WTC11 (cell line): ENCODE measurements around the gene TRPV2. TPM values are rescaled to one million over a fixed set of nuclear protein-coding genes. Genes with fewer than 3 reads are reported as not detected.

ENCODE experiments used
- ATAC-seq: fragments of 200-7000 bp; cut with Tn5 transposase; 2 replicates; pipeline ENCODE4 v1.10.0; 2021; ENCODE audit warnings: mild to moderate bottlenecking, moderate library complexity
- CTCF ChIA-PET: fragments of 300-600 bp; sonication (Branson Sonifier 250); formaldehyde crosslinking; loops from one replicate; lab custom pipeline; 2021; ENCODE audit warnings: antibody characterized with exemption; lab: Charles Lee
- POLR2A ChIA-PET: fragments of 350-600 bp; sonication (Branson Sonifier 250); formaldehyde crosslinking; loops from one replicate; lab custom pipeline; 2021; ENCODE audit warnings: antibody characterized with exemption; lab: Charles Lee
- DNase-seq: peaks from one replicate; pipeline ENCODE4 v3.0.0; 2021; ENCODE audit warnings: low spot score
- H3K27ac Mint-ChIP-seq: 2 replicates; pipeline ENCODE4 v1.8.0; 2021; ENCODE audit warnings: mixed read lengths
- H3K27me3 Mint-ChIP-seq: 2 replicates; pipeline ENCODE4 v1.8.0; 2021; ENCODE audit warnings: low read depth, mild to moderate bottlenecking, moderate library complexity, mixed read lengths
- H3K36me3 Mint-ChIP-seq: 2 replicates; pipeline ENCODE4 v1.8.0; 2021; ENCODE audit warnings: mixed read lengths
- H3K4me1 Mint-ChIP-seq: 2 replicates; pipeline ENCODE4 v1.8.0; 2022; ENCODE audit warnings: mixed read lengths
- H3K4me3 Mint-ChIP-seq: 2 replicates; pipeline ENCODE4 v1.8.0; 2021; ENCODE audit warnings: mild to moderate bottlenecking, moderate library complexity, mixed read lengths
- H3K9me3 Mint-ChIP-seq: 2 replicates; pipeline ENCODE4 v1.8.0; 2021; ENCODE audit warnings: mixed read lengths
- ELF4 ChIP-seq: sonication (generic); formaldehyde crosslinking; IDR thresholded peaks from 2 replicates; pipeline ENCODE4 v1.8.1; 2022; ENCODE audit warnings: low read depth, mild to moderate bottlenecking, moderate library complexity, missing genetic modification reagents
- EMX1 ChIP-seq: fragments of 250-450 bp; sonication (Bioruptor Pico); IDR thresholded peaks from 2 replicates; pipeline ENCODE4 v1.8.0; 2021; ENCODE audit warnings: mild to moderate bottlenecking
- ESRRA ChIP-seq: sonication (generic); formaldehyde crosslinking; IDR thresholded peaks from 2 replicates; pipeline ENCODE4 v1.8.1; 2022; ENCODE audit warnings: mild to moderate bottlenecking, missing genetic modification reagents, borderline replicate concordance
- GABPB1 ChIP-seq: sonication (generic); formaldehyde crosslinking; IDR thresholded peaks from 2 replicates; pipeline ENCODE4 v1.8.1; 2023; ENCODE audit warnings: mild to moderate bottlenecking, missing genetic modification reagents
- OVOL2 ChIP-seq: fragments of 250-450 bp; sonication (Bioruptor Pico); IDR thresholded peaks from 2 replicates; pipeline ENCODE4 v1.9.0; 2021; ENCODE audit warnings: mild to moderate bottlenecking, borderline replicate concordance
- SOX15 ChIP-seq: fragments of 250-450 bp; sonication (Bioruptor Pico); IDR thresholded peaks from 2 replicates; pipeline ENCODE4 v1.9.0; 2021; ENCODE audit warnings: mild to moderate bottlenecking
- TCF7 ChIP-seq: sonication (generic); formaldehyde crosslinking; IDR thresholded peaks from 2 replicates; pipeline ENCODE4 v1.8.0; 2022; ENCODE audit warnings: mild to moderate bottlenecking, low read depth, missing genetic modification reagents, moderate library complexity
- TEAD4 ChIP-seq: sonication (generic); formaldehyde crosslinking; IDR thresholded peaks from 2 replicates; pipeline ENCODE4 v1.8.0; 2022; ENCODE audit warnings: mild to moderate bottlenecking, missing genetic modification reagents
- TP53 ChIP-seq: sonication (generic); formaldehyde crosslinking; IDR thresholded peaks from 2 replicates; pipeline ENCODE4 v1.8.1; 2023; ENCODE audit warnings: mild to moderate bottlenecking, missing genetic modification reagents
- ZNF121 ChIP-seq: sonication (generic); formaldehyde crosslinking; IDR thresholded peaks from 2 replicates; pipeline ENCODE4 v1.8.0; 2023; ENCODE audit warnings: missing genetic modification reagents
- total RNA-seq: library from RNA; stranded (reverse); gene quantifications from 3 replicates; pipeline ENCODE4 v1.2.3, GENCODE V29; 2021
- TF ChIP-seq, protein P1 (sequence below): sonication (generic); formaldehyde crosslinking; IDR thresholded peaks from 2 replicates; pipeline ENCODE4 v1.8.0; 2023; ENCODE audit warnings: missing genetic modification reagents
- TF ChIP-seq, protein P2 (sequence below): sonication (generic); formaldehyde crosslinking; IDR thresholded peaks from 2 replicates; pipeline ENCODE4 v1.8.1; 2023; ENCODE audit warnings: mild to moderate bottlenecking, missing genetic modification reagents
- TF ChIP-seq, protein P3 (sequence below): fragments of 250-450 bp; sonication (Bioruptor Pico); IDR thresholded peaks from 2 replicates; pipeline ENCODE4 v1.9.0; 2021; ENCODE audit warnings: mild to moderate bottlenecking
- TF ChIP-seq, protein P4 (sequence below): sonication (generic); formaldehyde crosslinking; IDR thresholded peaks from 2 replicates; pipeline ENCODE4 v1.8.1; 2022; ENCODE audit warnings: low read depth, mild to moderate bottlenecking, moderate library complexity, missing genetic modification reagents, borderline replicate concordance
- TF ChIP-seq, protein P5 (sequence below): sonication (generic); formaldehyde crosslinking; IDR thresholded peaks from 2 replicates; pipeline ENCODE4 v1.8.1; 2023; ENCODE audit warnings: mild to moderate bottlenecking, missing genetic modification reagents, borderline replicate concordance
- TF ChIP-seq, protein P6 (sequence below): sonication (generic); formaldehyde crosslinking; conservative IDR thresholded peaks from 2 replicates; pipeline ENCODE4 v1.8.1; 2022; ENCODE audit warnings: mild to moderate bottlenecking, missing genetic modification reagents
- TF ChIP-seq, protein P7 (sequence below): sonication (generic); formaldehyde crosslinking; IDR thresholded peaks from 2 replicates; pipeline ENCODE4 v1.8.0; 2022; ENCODE audit warnings: mild to moderate bottlenecking, missing genetic modification reagents

Gene TRPV2
- total RNA-seq, 1 experiment from 2014 or later: 3.5 TPM

DNA sequence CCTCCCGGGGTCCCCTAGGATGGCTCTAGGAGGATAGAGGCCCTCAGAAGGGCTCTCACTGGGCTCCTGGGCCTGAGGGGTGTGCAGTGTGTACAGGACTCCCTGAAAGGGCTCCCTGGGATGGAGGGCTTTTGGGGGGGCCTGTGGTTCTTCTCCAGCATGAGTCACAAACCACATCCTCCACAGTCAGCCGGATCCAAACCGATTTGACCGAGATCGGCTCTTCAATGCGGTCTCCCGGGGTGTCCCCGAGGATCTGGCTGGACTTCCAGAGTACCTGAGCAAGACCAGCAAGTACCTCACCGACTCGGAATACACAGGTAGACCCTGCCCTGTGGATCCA is 4.5 kb downstream of the TRPV2 start:
- no peaks in the 10 kb centered on the region; the same call in 1 of the 2 replicates for H3K27me3 Mint-ChIP-seq
- ATAC-seq (no peak), DNase-seq (no peak)
- H3K27ac Mint-ChIP-seq: no peak overlapping the region
- H3K4me3 Mint-ChIP-seq: no peak overlapping the region
- H3K4me1 Mint-ChIP-seq: peaks cover 27% of the 10 kb centered on the region
- TF ChIP-seq TEAD4 (CRISPR knock-in tag): no peak
- TF ChIP-seq, protein P1, sequence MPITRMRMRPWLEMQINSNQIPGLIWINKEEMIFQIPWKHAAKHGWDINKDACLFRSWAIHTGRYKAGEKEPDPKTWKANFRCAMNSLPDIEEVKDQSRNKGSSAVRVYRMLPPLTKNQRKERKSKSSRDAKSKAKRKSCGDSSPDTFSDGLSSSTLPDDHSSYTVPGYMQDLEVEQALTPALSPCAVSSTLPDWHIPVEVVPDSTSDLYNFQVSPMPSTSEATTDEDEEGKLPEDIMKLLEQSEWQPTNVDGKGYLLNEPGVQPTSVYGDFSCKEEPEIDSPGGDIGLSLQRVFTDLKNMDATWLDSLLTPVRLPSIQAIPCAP (CRISPR knock-in tag): no peak
- TF ChIP-seq EMX1 (CRISPR knock-in tag): no peak
- TF ChIP-seq GABPB1 (CRISPR knock-in tag): no peak
- TF ChIP-seq ELF4: no peak
- TF ChIP-seq TCF7 (CRISPR knock-in tag): no peak
- no peak for TF ChIP-seq OVOL2 (CRISPR knock-in tag)
- TF ChIP-seq, protein P2, sequence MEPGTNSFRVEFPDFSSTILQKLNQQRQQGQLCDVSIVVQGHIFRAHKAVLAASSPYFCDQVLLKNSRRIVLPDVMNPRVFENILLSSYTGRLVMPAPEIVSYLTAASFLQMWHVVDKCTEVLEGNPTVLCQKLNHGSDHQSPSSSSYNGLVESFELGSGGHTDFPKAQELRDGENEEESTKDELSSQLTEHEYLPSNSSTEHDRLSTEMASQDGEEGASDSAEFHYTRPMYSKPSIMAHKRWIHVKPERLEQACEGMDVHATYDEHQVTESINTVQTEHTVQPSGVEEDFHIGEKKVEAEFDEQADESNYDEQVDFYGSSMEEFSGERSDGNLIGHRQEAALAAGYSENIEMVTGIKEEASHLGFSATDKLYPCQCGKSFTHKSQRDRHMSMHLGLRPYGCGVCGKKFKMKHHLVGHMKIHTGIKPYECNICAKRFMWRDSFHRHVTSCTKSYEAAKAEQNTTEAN: no peak
- TF ChIP-seq, protein P3, sequence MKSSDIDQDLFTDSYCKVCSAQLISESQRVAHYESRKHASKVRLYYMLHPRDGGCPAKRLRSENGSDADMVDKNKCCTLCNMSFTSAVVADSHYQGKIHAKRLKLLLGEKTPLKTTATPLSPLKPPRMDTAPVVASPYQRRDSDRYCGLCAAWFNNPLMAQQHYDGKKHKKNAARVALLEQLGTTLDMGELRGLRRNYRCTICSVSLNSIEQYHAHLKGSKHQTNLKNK (CRISPR knock-in tag): no peak
- no peak for TF ChIP-seq ZNF121 (CRISPR knock-in tag)
- TF ChIP-seq, protein P4, sequence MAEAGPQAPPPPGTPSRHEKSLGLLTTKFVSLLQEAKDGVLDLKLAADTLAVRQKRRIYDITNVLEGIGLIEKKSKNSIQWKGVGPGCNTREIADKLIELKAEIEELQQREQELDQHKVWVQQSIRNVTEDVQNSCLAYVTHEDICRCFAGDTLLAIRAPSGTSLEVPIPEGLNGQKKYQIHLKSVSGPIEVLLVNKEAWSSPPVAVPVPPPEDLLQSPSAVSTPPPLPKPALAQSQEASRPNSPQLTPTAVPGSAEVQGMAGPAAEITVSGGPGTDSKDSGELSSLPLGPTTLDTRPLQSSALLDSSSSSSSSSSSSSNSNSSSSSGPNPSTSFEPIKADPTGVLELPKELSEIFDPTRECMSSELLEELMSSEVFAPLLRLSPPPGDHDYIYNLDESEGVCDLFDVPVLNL: no peak
- no peak for TF ChIP-seq ESRRA (CRISPR knock-in tag)
- TF ChIP-seq, protein P5, sequence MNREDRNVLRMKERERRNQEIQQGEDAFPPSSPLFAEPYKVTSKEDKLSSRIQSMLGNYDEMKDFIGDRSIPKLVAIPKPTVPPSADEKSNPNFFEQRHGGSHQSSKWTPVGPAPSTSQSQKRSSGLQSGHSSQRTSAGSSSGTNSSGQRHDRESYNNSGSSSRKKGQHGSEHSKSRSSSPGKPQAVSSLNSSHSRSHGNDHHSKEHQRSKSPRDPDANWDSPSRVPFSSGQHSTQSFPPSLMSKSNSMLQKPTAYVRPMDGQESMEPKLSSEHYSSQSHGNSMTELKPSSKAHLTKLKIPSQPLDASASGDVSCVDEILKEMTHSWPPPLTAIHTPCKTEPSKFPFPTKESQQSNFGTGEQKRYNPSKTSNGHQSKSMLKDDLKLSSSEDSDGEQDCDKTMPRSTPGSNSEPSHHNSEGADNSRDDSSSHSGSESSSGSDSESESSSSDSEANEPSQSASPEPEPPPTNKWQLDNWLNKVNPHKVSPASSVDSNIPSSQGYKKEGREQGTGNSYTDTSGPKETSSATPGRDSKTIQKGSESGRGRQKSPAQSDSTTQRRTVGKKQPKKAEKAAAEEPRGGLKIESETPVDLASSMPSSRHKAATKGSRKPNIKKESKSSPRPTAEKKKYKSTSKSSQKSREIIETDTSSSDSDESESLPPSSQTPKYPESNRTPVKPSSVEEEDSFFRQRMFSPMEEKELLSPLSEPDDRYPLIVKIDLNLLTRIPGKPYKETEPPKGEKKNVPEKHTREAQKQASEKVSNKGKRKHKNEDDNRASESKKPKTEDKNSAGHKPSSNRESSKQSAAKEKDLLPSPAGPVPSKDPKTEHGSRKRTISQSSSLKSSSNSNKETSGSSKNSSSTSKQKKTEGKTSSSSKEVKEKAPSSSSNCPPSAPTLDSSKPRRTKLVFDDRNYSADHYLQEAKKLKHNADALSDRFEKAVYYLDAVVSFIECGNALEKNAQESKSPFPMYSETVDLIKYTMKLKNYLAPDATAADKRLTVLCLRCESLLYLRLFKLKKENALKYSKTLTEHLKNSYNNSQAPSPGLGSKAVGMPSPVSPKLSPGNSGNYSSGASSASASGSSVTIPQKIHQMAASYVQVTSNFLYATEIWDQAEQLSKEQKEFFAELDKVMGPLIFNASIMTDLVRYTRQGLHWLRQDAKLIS: no peak
- TF ChIP-seq, protein P6, sequence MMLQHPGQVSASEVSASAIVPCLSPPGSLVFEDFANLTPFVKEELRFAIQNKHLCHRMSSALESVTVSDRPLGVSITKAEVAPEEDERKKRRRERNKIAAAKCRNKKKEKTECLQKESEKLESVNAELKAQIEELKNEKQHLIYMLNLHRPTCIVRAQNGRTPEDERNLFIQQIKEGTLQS (CRISPR knock-in tag): no peak
- TF ChIP-seq SOX15 (CRISPR knock-in tag): no peak
- TF ChIP-seq, protein P7, sequence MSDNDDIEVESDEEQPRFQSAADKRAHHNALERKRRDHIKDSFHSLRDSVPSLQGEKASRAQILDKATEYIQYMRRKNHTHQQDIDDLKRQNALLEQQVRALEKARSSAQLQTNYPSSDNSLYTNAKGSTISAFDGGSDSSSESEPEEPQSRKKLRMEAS (CRISPR knock-in tag): no peak
- H3K9me3 Mint-ChIP-seq: no peaks in the 10 kb centered on the region
- POLR2A ChIA-PET: no interaction called here
- H3K36me3 Mint-ChIP-seq: no peaks in the 10 kb centered on the region
- CTCF ChIA-PET: no interaction called here

DNA sequence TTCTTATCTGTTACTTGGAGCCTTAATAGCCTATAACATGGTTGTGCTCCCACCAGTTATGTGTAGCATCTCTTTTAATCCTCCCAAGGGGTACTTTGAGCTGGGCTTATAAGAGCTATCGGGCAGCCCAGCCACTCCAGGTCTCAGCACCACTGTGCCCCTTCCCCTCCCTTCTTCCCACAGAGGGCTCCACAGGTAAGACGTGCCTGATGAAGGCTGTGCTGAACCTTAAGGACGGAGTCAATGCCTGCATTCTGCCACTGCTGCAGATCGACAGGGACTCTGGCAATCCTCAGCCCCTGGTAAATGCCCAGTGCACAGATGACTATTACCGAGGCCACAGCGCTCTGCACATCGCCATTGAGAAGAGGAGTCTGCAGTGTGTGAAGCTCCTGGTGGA is 7.0 kb downstream of the TRPV2 start:
- no peak for DNase-seq
- H3K27ac Mint-ChIP-seq: no peak overlapping the region
- peak; percentile 29; the same call in 1 of the 2 replicates for ATAC-seq
- ChIA-PET POLR2A (no interaction called here), CTCF (interaction anchor here (1.3 to 1.8 kb wide), 2 partner anchors 59 to 117 kb away, joined by 4 to 6 read pairs; no protein-coding TSS in a partner anchor)
- H3K4me3 Mint-ChIP-seq: no peak overlapping the region
- TF ChIP-seq TP53 (CRISPR knock-in tag): no peak
- TF ChIP-seq, protein P6 (CRISPR knock-in tag): no peak
- no peaks in the 10 kb centered on the region for H3K36me3 Mint-ChIP-seq
- H3K27me3 Mint-ChIP-seq: no peaks in the 10 kb centered on the region; the same call in 1 of the 2 replicates
- no peaks in the 10 kb centered on the region for H3K9me3 Mint-ChIP-seq
- peaks cover 18% of the 10 kb centered on the region for H3K4me1 Mint-ChIP-seq
